ENCODE data around the gene METTL24.

DNA sequence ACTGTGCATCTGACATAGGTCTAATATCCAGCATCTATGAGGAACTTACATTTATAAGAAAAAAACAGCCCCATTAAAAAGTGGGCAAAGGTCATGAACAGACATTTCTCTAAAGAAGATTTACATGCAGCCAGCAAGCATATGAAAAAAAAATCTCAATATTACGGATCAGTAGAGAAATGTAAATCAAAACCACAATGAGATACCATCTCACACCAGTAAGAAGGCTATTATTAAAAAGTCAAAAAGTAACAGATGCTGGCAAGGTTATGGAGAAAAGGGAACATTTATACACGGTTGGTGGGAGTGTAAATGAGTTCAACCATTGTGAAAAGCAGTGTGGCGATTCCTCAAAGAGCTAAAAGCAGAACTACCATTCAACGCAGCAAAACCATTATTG lies 13.1 kb downstream of the METTL24 start:
- TF ChIP-seq, protein P1, sequence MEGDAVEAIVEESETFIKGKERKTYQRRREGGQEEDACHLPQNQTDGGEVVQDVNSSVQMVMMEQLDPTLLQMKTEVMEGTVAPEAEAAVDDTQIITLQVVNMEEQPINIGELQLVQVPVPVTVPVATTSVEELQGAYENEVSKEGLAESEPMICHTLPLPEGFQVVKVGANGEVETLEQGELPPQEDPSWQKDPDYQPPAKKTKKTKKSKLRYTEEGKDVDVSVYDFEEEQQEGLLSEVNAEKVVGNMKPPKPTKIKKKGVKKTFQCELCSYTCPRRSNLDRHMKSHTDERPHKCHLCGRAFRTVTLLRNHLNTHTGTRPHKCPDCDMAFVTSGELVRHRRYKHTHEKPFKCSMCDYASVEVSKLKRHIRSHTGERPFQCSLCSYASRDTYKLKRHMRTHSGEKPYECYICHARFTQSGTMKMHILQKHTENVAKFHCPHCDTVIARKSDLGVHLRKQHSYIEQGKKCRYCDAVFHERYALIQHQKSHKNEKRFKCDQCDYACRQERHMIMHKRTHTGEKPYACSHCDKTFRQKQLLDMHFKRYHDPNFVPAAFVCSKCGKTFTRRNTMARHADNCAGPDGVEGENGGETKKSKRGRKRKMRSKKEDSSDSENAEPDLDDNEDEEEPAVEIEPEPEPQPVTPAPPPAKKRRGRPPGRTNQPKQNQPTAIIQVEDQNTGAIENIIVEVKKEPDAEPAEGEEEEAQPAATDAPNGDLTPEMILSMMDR (conservative IDR thresholded peaks at IDR 0.05) = no peak
- no peak for TF ChIP-seq EZH2 (IDR thresholded peaks at IDR 0.05; ENCODE audit: low read depth)

Data from PC-9 (cell line).